WI38 (cell line): ENCODE results near the gene DENND1C.
"Not testable (repeated sequence)": the region's sequence is repeated elsewhere in the genome, so short reads cannot be mapped to it uniquely, and the experiment has no call there.

Experiments
- H3K4me3 ChIP-seq: 2 replicates; pipeline ENCODE4 v1.5.1; 2011; ENCODE audit warnings: low read depth, mild to moderate bottlenecking, control low read depth, low read length
- TF ChIP-seq, protein P1 (sequence below): IDR thresholded peaks from 2 replicates; pipeline ENCODE4 v1.5.1; 2012; ENCODE audit warnings: low read depth, mild to moderate bottlenecking, control low read depth, low read length

Gene DENND1C

DNA sequence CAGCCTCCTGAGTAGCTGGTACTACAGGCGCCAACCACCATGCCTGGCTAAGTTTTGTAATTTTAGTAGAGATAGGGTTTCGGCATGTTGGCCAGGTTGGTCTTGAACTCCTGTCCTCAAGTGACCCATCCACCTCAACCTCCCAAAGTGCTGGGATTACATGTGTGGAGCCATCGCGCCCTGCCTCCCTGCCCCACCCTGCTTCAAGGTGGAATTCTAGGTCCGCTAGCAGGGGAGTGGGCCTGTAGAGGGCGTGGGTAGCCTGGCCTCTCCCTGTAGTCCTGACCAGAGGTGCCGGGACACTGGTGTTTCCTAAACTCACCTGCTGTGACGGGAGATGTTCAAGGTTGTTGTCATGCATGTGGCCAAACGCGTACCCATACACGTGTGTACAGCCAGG is 48.4 kb downstream of the DENND1C start:
- TF ChIP-seq, protein P1, sequence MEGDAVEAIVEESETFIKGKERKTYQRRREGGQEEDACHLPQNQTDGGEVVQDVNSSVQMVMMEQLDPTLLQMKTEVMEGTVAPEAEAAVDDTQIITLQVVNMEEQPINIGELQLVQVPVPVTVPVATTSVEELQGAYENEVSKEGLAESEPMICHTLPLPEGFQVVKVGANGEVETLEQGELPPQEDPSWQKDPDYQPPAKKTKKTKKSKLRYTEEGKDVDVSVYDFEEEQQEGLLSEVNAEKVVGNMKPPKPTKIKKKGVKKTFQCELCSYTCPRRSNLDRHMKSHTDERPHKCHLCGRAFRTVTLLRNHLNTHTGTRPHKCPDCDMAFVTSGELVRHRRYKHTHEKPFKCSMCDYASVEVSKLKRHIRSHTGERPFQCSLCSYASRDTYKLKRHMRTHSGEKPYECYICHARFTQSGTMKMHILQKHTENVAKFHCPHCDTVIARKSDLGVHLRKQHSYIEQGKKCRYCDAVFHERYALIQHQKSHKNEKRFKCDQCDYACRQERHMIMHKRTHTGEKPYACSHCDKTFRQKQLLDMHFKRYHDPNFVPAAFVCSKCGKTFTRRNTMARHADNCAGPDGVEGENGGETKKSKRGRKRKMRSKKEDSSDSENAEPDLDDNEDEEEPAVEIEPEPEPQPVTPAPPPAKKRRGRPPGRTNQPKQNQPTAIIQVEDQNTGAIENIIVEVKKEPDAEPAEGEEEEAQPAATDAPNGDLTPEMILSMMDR, result no peak
- no peak overlapping the region for H3K4me3 ChIP-seq

DNA sequence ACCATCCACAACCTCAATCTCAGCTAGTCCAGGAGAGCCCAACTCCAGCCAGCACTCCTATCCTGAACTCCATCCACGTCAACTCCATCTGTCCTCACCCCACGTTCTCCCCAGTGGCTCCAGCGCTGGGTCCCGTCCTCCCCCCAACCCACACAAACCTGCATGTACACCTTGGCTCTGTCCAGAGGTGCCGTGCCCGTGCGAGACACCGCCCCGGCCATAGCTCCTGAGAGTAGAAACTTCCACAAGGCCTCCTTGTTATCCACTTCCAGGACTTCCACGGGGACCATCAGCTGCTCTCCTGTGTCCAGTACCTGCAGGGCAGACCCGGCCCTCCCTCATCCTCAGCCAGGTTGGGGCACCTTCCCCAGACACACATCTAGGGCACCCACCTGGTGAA is 49.7 kb downstream of the DENND1C start:
- no peak overlapping the region for H3K4me3 ChIP-seq
- TF ChIP-seq, protein P1, result no peak

DNA sequence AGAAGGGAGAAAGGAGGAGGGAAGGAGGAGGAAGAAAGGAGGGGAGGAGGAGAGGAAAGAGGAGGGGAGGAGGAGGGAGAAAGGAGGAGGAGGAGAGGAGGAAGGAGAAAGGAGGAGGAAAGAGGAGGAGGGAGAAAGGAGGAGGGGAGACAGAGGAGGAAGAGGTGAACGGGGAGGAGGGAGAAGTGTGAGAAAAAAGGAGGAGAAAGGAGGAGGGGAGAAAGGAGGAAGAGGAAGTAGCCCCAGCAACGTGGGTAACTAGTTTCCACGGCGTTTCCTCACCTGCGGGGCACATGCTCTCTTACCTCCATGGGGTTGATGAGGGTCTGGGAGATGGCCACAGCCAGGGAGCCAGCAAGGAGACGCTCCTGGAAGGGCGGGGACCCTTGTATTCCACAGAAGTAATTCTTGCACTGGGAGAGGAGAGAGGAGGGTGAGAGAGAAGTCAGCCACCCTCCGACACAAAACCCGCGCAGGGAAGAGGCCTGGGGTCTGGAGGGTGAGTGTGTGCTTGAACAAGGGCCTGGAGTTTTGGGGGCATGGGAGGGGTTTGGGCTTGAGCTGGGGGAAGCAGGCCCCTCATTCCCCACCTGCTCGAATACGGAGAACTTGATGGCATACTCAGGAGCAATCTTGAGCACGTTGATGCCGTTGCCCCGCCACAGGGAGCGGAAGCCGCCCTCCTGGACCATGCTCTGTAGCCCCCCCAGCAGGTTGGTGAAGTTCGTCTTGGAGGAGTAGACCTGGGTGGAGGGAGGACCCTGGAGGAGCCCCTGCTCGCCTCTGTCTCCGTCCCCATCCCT is 52.0 kb downstream of the DENND1C start:
- no peak overlapping the region for H3K4me3 ChIP-seq

GRCh38 chr19:6428692-6429418 is 52.7 kb downstream of the DENND1C start:
- not testable (repeated sequence) for H3K4me3 ChIP-seq

More for the DNA sequence above, 52.0 kb downstream of the DENND1C start:
- TF ChIP-seq, protein P1, result no peak

- no peak overlapping the region for H3K4me3 ChIP-seq
- TF ChIP-seq, protein P1, result no peak
Observed at GRCh38 chr19:6427131-6427530, 54.5 kb downstream of the DENND1C start.

DNA sequence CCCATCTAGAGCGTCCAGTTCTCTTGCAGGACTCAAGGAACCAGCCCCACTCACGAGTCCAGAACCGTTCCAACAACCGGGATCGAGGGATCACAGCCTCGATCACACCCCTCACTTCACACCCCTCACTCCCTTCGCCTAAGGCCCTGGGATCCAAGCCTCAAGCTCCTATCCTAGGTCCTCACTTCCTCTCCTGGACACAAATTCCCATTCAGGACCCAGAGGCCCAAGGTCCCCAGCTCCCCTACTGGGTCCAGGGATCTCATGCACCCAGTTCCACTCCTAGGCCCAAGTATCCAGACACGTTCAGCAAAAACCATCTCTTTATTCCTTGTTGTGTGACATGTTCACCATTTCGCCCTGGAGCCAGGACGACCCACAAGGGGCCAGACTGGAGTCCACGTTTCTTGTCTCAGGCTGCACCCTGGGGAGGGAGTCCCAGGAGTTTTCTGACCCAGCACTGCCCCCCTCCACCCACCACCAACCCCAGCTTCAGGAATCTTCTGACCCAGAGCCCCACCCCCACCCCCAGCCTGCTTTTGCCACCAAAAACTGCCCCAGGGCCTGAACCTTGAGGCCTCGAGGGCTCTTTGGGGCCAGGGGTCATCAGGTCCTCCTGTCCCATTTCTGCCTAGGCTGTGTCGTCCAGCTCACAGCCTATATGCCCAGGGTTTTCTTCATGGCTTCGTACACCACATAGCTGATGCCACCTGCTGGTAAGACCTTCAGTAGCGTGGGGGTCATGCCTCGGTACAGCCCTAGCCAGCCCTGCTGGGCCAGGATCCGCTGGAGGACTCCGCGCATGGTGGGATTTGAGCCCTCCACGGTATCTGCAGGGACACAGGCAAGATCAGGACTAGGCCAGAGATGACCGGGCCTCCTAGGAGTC is 55.6 kb downstream of the DENND1C start:
- no peak overlapping the region for H3K4me3 ChIP-seq
- TF ChIP-seq, protein P1, result no peak

DNA sequence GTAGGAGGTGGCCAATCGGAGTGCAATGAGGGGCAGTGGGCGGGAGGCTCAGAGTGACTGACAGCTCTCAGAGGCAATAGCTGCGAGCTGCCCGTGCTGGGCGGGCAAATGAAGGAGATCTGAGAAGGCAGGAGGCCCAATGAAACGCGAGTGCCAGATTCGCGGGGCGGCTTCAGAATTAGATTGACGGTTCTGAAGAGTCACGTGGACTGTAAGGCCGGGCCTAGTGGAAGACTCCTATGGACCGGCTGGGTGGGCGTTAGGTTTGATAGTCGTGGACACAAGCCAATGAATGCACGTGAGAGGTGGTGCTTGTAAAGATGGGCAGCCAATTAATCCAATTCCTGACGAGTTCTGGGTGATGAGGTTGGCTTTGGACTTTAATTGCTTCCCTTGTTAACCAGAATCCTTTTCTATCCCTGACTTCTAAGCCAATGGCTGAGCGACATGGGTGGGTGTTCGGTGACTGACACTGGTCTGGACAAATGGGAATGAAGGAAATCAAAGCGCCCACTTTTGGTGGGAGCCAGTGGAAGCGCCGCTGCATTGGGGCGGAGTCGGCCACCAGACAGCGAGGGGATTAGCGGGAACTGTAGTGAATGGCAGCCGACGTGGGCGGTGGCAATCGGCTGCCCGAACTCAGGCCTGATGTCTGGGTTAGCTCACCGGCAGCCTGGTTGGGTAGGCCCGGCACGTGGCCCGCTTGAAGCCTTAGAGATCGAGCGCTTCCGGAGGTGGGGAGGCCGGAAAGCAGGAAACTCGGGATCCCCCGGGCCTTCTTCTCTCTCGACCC is 56.5 kb downstream of the DENND1C start:
- H3K4me3 ChIP-seq, result no peak overlapping the region
- TF ChIP-seq, protein P1, result no peak
